GM12872 (cell line): ENCODE data around the gene PPIL6.

Experiments used
- CTCF ChIP-seq: IDR thresholded peaks from 3 replicates; pipeline ENCODE4 v1.5.1; 2011; ENCODE audit warnings: low read depth, mild to moderate bottlenecking, low read length, moderate library complexity; ENCODE audit not compliant: insufficient read depth

The PPIL6 gene

GRCh38 chr6:109381747-109382575 lies 58.5 kb downstream of the PPIL6 start, which contains the start of gene CD164:
Gene CD164, minus strand, starts transcription at chr6:109382467. Its CDS starts 89 bp downstream, at chr6:109382378.
- TF ChIP-seq CTCF, result no peak

- TF ChIP-seq CTCF, result no peak
These were observed 59.2 kb downstream of the PPIL6 start for GRCh38 chr6:109381061-109381746.

- TF ChIP-seq CTCF, result no peak
These were observed 60.7 kb downstream of the PPIL6 start for GRCh38 chr6:109379711-109380110.

GRCh38 chr6:109377717-109378116 lies 62.7 kb downstream of the PPIL6 start:
- no peak for TF ChIP-seq CTCF

- no peak for TF ChIP-seq CTCF
These were observed 66.0 kb downstream of the PPIL6 start for GRCh38 chr6:109374326-109374892.

GRCh38 chr6:109373762-109374161 lies 66.7 kb downstream of the PPIL6 start:
- TF ChIP-seq CTCF, result no peak

- TF ChIP-seq CTCF, result no peak
These were observed 67.1 kb downstream of the PPIL6 start for GRCh38 chr6:109373331-109373730.
